Measurements from ENCODE around the gene SNTG2. TPM values are rescaled to one million over a fixed set of nuclear protein-coding genes. Genes with fewer than 3 reads are reported as not detected.

The SNTG2 gene
- total RNA-seq, 2 donors from 2014 or later, result 2.4 TPM; not detected in 1

GRCh38 chr2:1402064-1402463 is 451.4 kb downstream of the SNTG2 start:
- H3K4me1 ChIP-seq, result no peaks in the 10 kb centered on the region
- H3K4me3 ChIP-seq, result no peak overlapping the region
- TF ChIP-seq, protein P1, sequence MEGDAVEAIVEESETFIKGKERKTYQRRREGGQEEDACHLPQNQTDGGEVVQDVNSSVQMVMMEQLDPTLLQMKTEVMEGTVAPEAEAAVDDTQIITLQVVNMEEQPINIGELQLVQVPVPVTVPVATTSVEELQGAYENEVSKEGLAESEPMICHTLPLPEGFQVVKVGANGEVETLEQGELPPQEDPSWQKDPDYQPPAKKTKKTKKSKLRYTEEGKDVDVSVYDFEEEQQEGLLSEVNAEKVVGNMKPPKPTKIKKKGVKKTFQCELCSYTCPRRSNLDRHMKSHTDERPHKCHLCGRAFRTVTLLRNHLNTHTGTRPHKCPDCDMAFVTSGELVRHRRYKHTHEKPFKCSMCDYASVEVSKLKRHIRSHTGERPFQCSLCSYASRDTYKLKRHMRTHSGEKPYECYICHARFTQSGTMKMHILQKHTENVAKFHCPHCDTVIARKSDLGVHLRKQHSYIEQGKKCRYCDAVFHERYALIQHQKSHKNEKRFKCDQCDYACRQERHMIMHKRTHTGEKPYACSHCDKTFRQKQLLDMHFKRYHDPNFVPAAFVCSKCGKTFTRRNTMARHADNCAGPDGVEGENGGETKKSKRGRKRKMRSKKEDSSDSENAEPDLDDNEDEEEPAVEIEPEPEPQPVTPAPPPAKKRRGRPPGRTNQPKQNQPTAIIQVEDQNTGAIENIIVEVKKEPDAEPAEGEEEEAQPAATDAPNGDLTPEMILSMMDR (IDR thresholded peaks at IDR 0.05), result no peak
- no peaks in the 10 kb centered on the region for H3K36me3 ChIP-seq
- H3K9me3 ChIP-seq, result no peaks in the 10 kb centered on the region
- H3K27me3 ChIP-seq, result no peaks in the 10 kb centered on the region
- DNase-seq (ENCODE audit: low spot score), result no peak
- H3K27ac ChIP-seq, result no peak overlapping the region

GRCh38 chr2:1403565-1403964 is 452.9 kb downstream of the SNTG2 start:
- DNase-seq (ENCODE audit: low spot score), result no peak
- H3K36me3 ChIP-seq, result no peaks in the 10 kb centered on the region
- H3K4me3 ChIP-seq, result no peak overlapping the region
- H3K9me3 ChIP-seq, result no peaks in the 10 kb centered on the region
- no peaks in the 10 kb centered on the region for H3K27me3 ChIP-seq
- no peak overlapping the region for H3K27ac ChIP-seq
- no peaks in the 10 kb centered on the region for H3K4me1 ChIP-seq
- TF ChIP-seq, protein P1 (IDR thresholded peaks at IDR 0.05), result no peak

GRCh38 chr2:1405124-1405523 is 454.5 kb downstream of the SNTG2 start:
- DNase-seq (ENCODE audit: low spot score), result no peak
- no peaks in the 10 kb centered on the region for H3K9me3 ChIP-seq
- H3K4me3 ChIP-seq, result no peak overlapping the region
- no peaks in the 10 kb centered on the region for H3K27me3 ChIP-seq
- H3K36me3 ChIP-seq, result no peaks in the 10 kb centered on the region
- TF ChIP-seq, protein P1 (IDR thresholded peaks at IDR 0.05), result no peak
- H3K27ac ChIP-seq, result no peak overlapping the region
- no peaks in the 10 kb centered on the region for H3K4me1 ChIP-seq

- H3K4me3 ChIP-seq, result no peak overlapping the region
- TF ChIP-seq, protein P1 (IDR thresholded peaks at IDR 0.05), result no peak
- no peaks in the 10 kb centered on the region for H3K4me1 ChIP-seq
- no peak overlapping the region for H3K27ac ChIP-seq
- H3K36me3 ChIP-seq, result no peaks in the 10 kb centered on the region
- H3K27me3 ChIP-seq, result no peaks in the 10 kb centered on the region
- no peaks in the 10 kb centered on the region for H3K9me3 ChIP-seq
- no peak for DNase-seq (ENCODE audit: low spot score)
These were observed 455.3 kb downstream of the SNTG2 start for GRCh38 chr2:1405967-1406366.

- Histone ChIP-seq H3K4me3 (no peak overlapping the region), H3K27ac (no peak overlapping the region), H3K27me3 (no peaks in the 10 kb centered on the region), H3K36me3 (no peaks in the 10 kb centered on the region), H3K9me3 (no peaks in the 10 kb centered on the region), H3K4me1 (no peaks in the 10 kb centered on the region)
- TF ChIP-seq, protein P1 (IDR thresholded peaks at IDR 0.05), result no peak
- DNase-seq (ENCODE audit: low spot score), result no peak
These were observed 455.8 kb downstream of the SNTG2 start for GRCh38 chr2:1406434-1406833.

DNA sequence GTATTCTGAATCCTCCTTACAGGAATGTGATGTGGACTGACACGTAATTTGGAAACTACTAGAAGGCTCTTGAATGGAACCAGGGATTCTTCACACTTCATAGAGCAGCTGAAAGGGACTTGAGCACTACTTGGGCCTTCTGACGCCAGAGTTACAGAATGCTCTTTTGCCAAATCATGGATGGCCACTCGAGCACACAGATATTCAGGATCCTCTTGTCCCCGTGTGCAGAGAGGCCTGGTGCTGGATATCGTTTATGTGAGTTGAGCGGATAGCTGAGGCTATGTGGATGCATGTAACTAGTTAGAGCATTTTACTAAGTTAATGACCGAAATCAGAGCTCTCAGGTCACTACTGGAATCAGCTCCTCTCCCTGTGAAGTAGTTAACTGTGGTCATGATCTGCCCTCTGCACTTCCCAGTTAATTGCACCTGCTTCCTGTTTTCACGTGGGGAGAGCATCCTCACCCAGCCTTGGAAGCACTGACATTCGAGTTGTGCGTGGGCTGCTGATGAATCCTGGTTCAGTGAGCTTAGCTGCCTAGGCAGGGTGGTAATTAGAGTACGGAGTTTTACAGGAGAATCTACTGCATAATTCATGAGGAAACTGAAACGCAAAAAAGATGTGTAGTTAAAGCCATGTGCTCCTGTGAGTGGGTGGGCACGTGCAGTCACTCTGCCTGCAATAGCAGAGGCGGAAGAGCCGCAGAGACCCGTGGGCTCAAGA is 457.5 kb downstream of the SNTG2 start:
- Histone ChIP-seq H3K4me3 (no peak overlapping the region), H3K36me3 (no peaks in the 10 kb centered on the region), H3K27me3 (no peaks in the 10 kb centered on the region), H3K27ac (no peak overlapping the region), H3K4me1 (no peaks in the 10 kb centered on the region), H3K9me3 (no peaks in the 10 kb centered on the region)
- TF ChIP-seq, protein P1 (IDR thresholded peaks at IDR 0.05), result no peak
- DNase-seq (ENCODE audit: low spot score), result no peak
